Peyer's patch (tissue), 4 donors: ENCODE results near the gene POU4F2. TPM values are rescaled to one million over a fixed set of nuclear protein-coding genes. Genes with fewer than 3 reads are reported as not detected.

Experiments used
- DNase-seq, 3 donors: peaks; one replicate each; pipeline ENCODE4 v3.0.0-alpha.2; 2017 to 2019
- H3K27ac ChIP-seq, 4 donors: fragments of 200-600 bp; sonication (generic); one replicate each; pipeline ENCODE4 v1.5.1; 2016 to 2019
- H3K27me3 ChIP-seq, 2 donors: fragments of 200-600 bp; sonication (generic); one replicate each; pipeline ENCODE4 v1.5.1; 2019
- H3K36me3 ChIP-seq, 3 donors: fragments of 200-600 bp; sonication (generic); one replicate each; pipeline ENCODE4 v1.5.1; 2016 to 2019
- H3K4me1 ChIP-seq, 4 donors: fragments of 200-600 bp; sonication (generic); one replicate each; pipeline ENCODE4 v1.5.1; 2016 to 2019
- H3K4me3 ChIP-seq, 4 donors: fragments of 200-600 bp; sonication (generic); 1 replicate in 3 of 4; 2 replicates in 1 of 4; pipeline ENCODE4 v1.5.1; 2016 to 2019; ENCODE audit warnings: mild to moderate bottlenecking in 1 of 4
- H3K9me3 ChIP-seq, 4 donors: fragments of 200-600 bp; sonication (generic); one replicate each; pipeline ENCODE4 v1.5.1; 2016 to 2019; ENCODE audit warnings: mild to moderate bottlenecking in 1 of 4
- POLR2A ChIP-seq, 2 donors: fragments of 450-650 bp; IDR thresholded peaks; one replicate each; pipeline ENCODE4 v1.5.1; 2017; ENCODE audit warnings: antibody characterized with exemption in 2 of 2, mild to moderate bottlenecking in 2 of 2, moderate library complexity in 2 of 2
- total RNA-seq, 4 donors: library from RNA; depleted of rRNA; stranded (reverse); fragments of >200 nt; gene quantifications; one replicate each; pipeline ENCODE4 v1.1.0, GENCODE V29; 2016
- TF ChIP-seq, protein P1 (sequence below), 6 experiments: fragments of 450-650 bp in 4 of 6; fragments of 200-600 bp in 2 of 6; sonication (generic) in 1 of 6; IDR thresholded peaks; one replicate each; pipeline ENCODE4 v1.5.1; 2017 to 2019; ENCODE audit warnings: antibody characterized with exemption in 6 of 6, mild to moderate bottlenecking in 3 of 6, moderate library complexity in 1 of 6

Gene POU4F2
- total RNA-seq, 4 donors from 2014 or later = not detected

GRCh38 chr4:146637621-146638332 is 916 bp upstream of the POU4F2 start:
- H3K27me3 ChIP-seq = peaks cover 0 to 36% of the 10 kb centered on the region in 2 donors
- H3K4me1 ChIP-seq = peaks cover 0 to 20% (median 0%) of the 10 kb centered on the region in 4 donors
- H3K27ac ChIP-seq = no peak overlapping the region
- H3K9me3 ChIP-seq = no peaks in the 10 kb centered on the region
- no peaks in the 10 kb centered on the region for H3K36me3 ChIP-seq
- no peak overlapping the region for H3K4me3 ChIP-seq
- TF ChIP-seq, protein P1, sequence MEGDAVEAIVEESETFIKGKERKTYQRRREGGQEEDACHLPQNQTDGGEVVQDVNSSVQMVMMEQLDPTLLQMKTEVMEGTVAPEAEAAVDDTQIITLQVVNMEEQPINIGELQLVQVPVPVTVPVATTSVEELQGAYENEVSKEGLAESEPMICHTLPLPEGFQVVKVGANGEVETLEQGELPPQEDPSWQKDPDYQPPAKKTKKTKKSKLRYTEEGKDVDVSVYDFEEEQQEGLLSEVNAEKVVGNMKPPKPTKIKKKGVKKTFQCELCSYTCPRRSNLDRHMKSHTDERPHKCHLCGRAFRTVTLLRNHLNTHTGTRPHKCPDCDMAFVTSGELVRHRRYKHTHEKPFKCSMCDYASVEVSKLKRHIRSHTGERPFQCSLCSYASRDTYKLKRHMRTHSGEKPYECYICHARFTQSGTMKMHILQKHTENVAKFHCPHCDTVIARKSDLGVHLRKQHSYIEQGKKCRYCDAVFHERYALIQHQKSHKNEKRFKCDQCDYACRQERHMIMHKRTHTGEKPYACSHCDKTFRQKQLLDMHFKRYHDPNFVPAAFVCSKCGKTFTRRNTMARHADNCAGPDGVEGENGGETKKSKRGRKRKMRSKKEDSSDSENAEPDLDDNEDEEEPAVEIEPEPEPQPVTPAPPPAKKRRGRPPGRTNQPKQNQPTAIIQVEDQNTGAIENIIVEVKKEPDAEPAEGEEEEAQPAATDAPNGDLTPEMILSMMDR (IDR thresholded peaks at IDR 0.05) = no peak
- no peak for TF ChIP-seq POLR2A (IDR thresholded peaks at IDR 0.05)
- no peak for DNase-seq

DNA sequence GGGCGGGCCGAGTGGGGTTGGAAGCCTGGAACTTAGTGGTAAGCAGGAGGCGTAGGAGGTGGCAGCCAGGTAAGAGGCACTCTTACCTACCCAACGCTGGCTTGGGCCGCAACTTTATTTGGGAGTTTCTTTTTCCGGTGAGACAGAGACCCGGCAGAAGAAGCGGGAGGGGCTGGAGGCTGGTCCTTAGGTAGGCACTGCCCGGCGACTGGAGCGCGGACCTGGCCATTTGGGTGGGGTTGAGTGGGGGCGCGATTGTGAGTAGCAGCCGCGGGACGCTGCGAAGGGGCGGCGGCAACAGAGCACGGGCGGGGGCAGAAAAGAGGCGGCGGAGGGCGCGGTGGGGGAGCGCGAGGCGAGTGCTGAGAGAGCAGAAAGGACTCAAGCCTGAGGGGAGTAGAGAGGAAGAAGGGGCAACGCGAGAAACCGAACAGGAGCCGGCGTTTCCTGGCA is 334 bp upstream of the POU4F2 start:
- no peak for TF ChIP-seq POLR2A (IDR thresholded peaks at IDR 0.05)
- TF ChIP-seq, protein P1 (IDR thresholded peaks at IDR 0.05) = no peak
- Histone ChIP-seq H3K4me1 (peaks cover 0 to 20% (median 0%) of the 10 kb centered on the region in 4 donors), H3K27ac (no peak overlapping the region), H3K36me3 (no peaks in the 10 kb centered on the region), H3K9me3 (no peaks in the 10 kb centered on the region), H3K27me3 (peaks cover 0 to 36% of the 10 kb centered on the region in 2 donors), H3K4me3 (no peak overlapping the region)
- no peak for DNase-seq

DNA sequence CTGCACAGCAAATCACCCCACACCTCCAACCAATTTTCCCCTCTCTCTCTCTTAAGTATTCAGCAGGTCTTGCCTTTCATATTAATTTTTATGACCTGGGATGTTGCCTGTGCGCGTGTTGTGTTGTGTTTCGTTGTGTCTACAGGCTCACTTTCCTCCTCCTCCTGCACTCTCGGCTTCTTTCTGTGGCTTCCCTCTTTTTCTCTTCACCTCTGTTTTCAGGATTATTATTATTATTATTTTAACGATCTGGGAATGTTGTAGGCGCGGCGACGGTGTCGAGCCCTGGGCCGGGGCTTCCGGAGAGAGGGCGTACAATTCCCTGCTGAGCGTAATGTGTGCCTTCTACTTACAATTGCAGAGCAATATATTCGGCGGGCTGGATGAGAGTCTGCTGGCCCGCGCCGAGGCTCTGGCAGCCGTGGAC is 826 bp downstream of the POU4F2 start:
- Histone ChIP-seq H3K4me1 (peaks cover 0 to 20% (median 0%) of the 10 kb centered on the region in 4 donors), H3K27me3 (peaks cover 0 to 34% of the 10 kb centered on the region in 2 donors), H3K4me3 (no peak overlapping the region), H3K27ac (no peak overlapping the region), H3K9me3 (no peaks in the 10 kb centered on the region), H3K36me3 (no peaks in the 10 kb centered on the region)
- DNase-seq = no peak
- TF ChIP-seq, protein P1 (IDR thresholded peaks at IDR 0.05) = no peak
- no peak for TF ChIP-seq POLR2A (IDR thresholded peaks at IDR 0.05)

GRCh38 chr4:146640021-146640464 is 1.4 kb downstream of the POU4F2 start:
- Histone ChIP-seq H3K36me3 (no peaks in the 10 kb centered on the region), H3K9me3 (no peaks in the 10 kb centered on the region), H3K27me3 (peaks cover 0 to 32% of the 10 kb centered on the region in 2 donors), H3K4me1 (peaks cover 0 to 20% (median 0%) of the 10 kb centered on the region in 4 donors), H3K27ac (no peak overlapping the region), H3K4me3 (no peak overlapping the region)
- TF ChIP-seq, protein P1 (IDR thresholded peaks at IDR 0.05) = no peak
- DNase-seq = no peak

DNA sequence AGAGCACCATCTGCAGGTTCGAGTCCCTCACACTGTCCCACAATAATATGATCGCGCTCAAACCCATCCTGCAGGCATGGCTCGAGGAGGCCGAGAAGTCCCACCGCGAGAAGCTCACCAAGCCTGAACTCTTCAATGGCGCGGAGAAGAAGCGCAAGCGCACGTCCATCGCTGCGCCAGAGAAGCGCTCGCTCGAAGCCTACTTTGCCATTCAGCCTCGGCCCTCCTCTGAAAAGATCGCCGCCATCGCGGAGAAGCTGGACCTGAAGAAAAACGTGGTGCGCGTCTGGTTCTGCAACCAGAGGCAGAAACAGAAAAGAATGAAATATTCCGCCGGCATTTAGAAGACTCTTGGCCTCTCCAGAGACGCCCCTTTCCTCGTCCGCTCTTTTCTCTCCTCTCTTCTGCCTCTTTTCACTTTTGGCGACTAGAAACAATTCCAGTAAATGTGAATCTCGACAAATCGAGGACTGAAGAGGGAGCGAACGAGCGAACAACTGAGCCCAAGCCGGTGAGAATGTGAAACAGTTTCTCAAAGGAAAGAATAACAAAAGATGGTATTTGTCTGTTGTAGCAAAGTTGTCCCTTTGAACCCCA is 1.9 kb downstream of the POU4F2 start:
- Histone ChIP-seq H3K4me3 (no peak overlapping the region), H3K36me3 (no peaks in the 10 kb centered on the region), H3K27ac (no peak overlapping the region), H3K27me3 (peaks cover 0 to 32% of the 10 kb centered on the region in 2 donors), H3K9me3 (no peaks in the 10 kb centered on the region), H3K4me1 (peaks cover 0 to 20% (median 0%) of the 10 kb centered on the region in 4 donors)
- DNase-seq = no peak
- TF ChIP-seq POLR2A (IDR thresholded peaks at IDR 0.05) = no peak
- TF ChIP-seq, protein P1 (IDR thresholded peaks at IDR 0.05) = no peak
